Measurements from ENCODE around the gene PKHD1.

PKHD1 gene

DNA sequence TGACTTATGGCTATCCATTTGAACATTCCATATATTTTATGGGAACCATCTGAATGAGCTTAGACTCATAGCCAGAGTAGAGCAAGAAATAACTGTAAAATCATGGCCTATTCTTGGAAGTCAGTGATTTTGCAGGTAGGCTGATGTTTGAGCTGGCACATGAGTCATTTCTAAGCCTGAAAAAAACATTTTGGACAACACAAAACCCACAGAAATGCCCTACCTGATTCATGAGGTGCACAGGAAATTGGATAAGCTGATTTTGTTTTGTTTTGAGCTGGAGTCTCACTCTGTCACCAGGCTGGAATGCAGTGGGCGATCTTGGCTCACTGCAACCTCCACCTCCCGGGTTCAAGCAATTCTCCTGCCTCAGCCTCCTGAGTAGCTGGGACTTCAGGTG, 443.0 kb downstream of the PKHD1 start:
- Histone ChIP-seq H3K4me3 (ENCODE audit: low read depth, low read length, poor library complexity, severe bottlenecking) (no peak overlapping the region), H3K27ac (ENCODE audit: low read depth, low read length, poor library complexity, severe bottlenecking) (no peak overlapping the region), H2AFZ (ENCODE audit: low read length) (no peak overlapping the region), H3F3A (ENCODE audit: insufficient read depth, low read length) (no peaks in the 10 kb centered on the region), H3K9me2 (ENCODE audit: low read depth, low read length) (no peaks in the 10 kb centered on the region), H3K4me2 (ENCODE audit: low read length) (no peak overlapping the region), H3K36me3 (ENCODE audit: insufficient read depth, low read length) (no peaks in the 10 kb centered on the region), H3K9ac (ENCODE audit: low read length) (no peak overlapping the region), H3K4me1 (ENCODE audit: insufficient read depth, low read length, severe bottlenecking) (no peaks in the 10 kb centered on the region), H3K9me3 (ENCODE audit: low read length) (no peaks in the 10 kb centered on the region), H4K20me1 (ENCODE audit: insufficient read depth, low read length) (no peaks in the 10 kb centered on the region), H3K27me3 (ENCODE audit: insufficient read depth, low read length) (no peaks in the 10 kb centered on the region), H3K79me2 (ENCODE audit: insufficient read depth, low read length) (no peaks in the 10 kb centered on the region)
- TF ChIP-seq CTCF (IDR thresholded peaks at IDR 0.05; ENCODE audit: low read length) (no peak), EZH2 (IDR thresholded peaks at IDR 0.05; ENCODE audit: borderline replicate concordance, low read length) (no peak)

- Histone ChIP-seq H3K9me3 (ENCODE audit: low read length) (no peaks in the 10 kb centered on the region), H3K4me1 (ENCODE audit: insufficient read depth, low read length, severe bottlenecking) (no peaks in the 10 kb centered on the region), H3K4me3 (ENCODE audit: low read depth, low read length, poor library complexity, severe bottlenecking) (no peak overlapping the region), H3K27me3 (ENCODE audit: insufficient read depth, low read length) (no peaks in the 10 kb centered on the region), H3K9ac (ENCODE audit: low read length) (no peak overlapping the region), H3K4me2 (ENCODE audit: low read length) (no peak overlapping the region), H3F3A (ENCODE audit: insufficient read depth, low read length) (no peaks in the 10 kb centered on the region), H3K9me2 (ENCODE audit: low read depth, low read length) (no peaks in the 10 kb centered on the region), H3K79me2 (ENCODE audit: insufficient read depth, low read length) (no peaks in the 10 kb centered on the region), H3K27ac (ENCODE audit: low read depth, low read length, poor library complexity, severe bottlenecking) (no peak overlapping the region), H4K20me1 (ENCODE audit: insufficient read depth, low read length) (no peaks in the 10 kb centered on the region), H2AFZ (ENCODE audit: low read length) (no peak overlapping the region), H3K36me3 (ENCODE audit: insufficient read depth, low read length) (no peaks in the 10 kb centered on the region)
- TF ChIP-seq EZH2 (IDR thresholded peaks at IDR 0.05; ENCODE audit: borderline replicate concordance, low read length) (no peak), CTCF (IDR thresholded peaks at IDR 0.05; ENCODE audit: low read length) (no peak)
Observed at GRCh38 chr6:51640021-51640420, 447.4 kb downstream of the PKHD1 start.

DNA sequence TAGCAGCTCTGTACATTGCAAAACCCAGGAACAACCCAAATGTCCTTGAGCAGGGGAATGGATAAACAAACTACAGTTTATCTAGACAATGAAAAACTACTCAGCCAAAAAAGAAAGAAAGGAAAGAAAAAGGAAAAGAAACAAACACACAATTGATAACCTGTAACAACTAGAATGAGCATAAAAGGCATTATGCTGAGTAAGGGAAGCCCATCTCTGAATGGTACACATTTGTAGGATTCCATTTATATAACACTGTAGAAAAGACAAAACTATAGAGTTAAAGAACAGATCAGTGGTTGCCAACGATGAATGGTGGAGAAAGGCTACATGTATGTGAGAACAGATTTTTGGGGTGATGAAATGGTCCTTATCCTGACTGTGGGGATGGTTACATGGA, 454.0 kb downstream of the PKHD1 start:
- H3K27me3 ChIP-seq (ENCODE audit: insufficient read depth, low read length) = no peaks in the 10 kb centered on the region; the same call in 1 of the 2 replicates
- H3K79me2 ChIP-seq (ENCODE audit: insufficient read depth, low read length) = no peaks in the 10 kb centered on the region
- H2AFZ ChIP-seq (ENCODE audit: low read length) = no peak overlapping the region
- H3K4me3 ChIP-seq (ENCODE audit: low read depth, low read length, poor library complexity, severe bottlenecking) = no peak overlapping the region
- no peak for TF ChIP-seq CTCF (IDR thresholded peaks at IDR 0.05; ENCODE audit: low read length)
- no peak for TF ChIP-seq EZH2 (IDR thresholded peaks at IDR 0.05; ENCODE audit: borderline replicate concordance, low read length)
- no peaks in the 10 kb centered on the region for H3K36me3 ChIP-seq (ENCODE audit: insufficient read depth, low read length)
- H3K9ac ChIP-seq (ENCODE audit: low read length) = no peak overlapping the region
- no peaks in the 10 kb centered on the region for H3K9me3 ChIP-seq (ENCODE audit: low read length)
- H3F3A ChIP-seq (ENCODE audit: insufficient read depth, low read length) = no peaks in the 10 kb centered on the region
- no peaks in the 10 kb centered on the region for H4K20me1 ChIP-seq (ENCODE audit: insufficient read depth, low read length)
- no peaks in the 10 kb centered on the region for H3K4me1 ChIP-seq (ENCODE audit: insufficient read depth, low read length, severe bottlenecking)
- no peak overlapping the region for H3K4me2 ChIP-seq (ENCODE audit: low read length)
- H3K27ac ChIP-seq (ENCODE audit: low read depth, low read length, poor library complexity, severe bottlenecking) = no peak overlapping the region
- no peaks in the 10 kb centered on the region for H3K9me2 ChIP-seq (ENCODE audit: low read depth, low read length)

Measured in OCI-LY1 (cell line).